Measurements from ENCODE around the gene CTU2.
A peak's percentile ranks its signal among the peaks of the same experiment; 100 is the strongest.
"Not testable (repeated sequence)": the region's sequence is repeated elsewhere in the genome, so short reads cannot be mapped to it uniquely, and the experiment has no call there.

The CTU2 gene

DNA sequence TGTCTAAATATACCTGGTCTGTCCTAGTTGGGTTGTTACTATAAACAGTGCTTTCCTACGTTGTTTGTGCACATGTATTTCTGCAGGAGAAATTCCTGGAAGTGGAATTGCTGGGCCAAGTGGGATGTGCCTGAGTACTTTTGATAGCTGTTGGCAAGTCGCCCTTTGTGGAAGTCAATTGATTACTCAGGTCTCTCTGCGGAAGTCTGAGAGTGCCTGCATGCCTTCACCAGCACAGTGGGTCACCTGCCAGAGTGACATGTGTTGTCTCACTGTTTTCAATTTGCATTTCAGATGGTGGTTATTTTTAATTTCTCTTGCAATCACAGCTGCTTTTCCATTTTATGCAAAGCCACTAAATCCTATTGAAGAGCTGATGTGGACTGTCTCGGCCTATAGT lies 41.2 kb upstream of the CTU2 start:
- Histone ChIP-seq H3K27ac (no peak overlapping the region), H3K27me3 (no peaks in the 10 kb centered on the region), H4K20me1 (peaks cover 0 to 19% (median 8%) of the 10 kb centered on the region in 11 experiments; a peak in 7 of 22 replicates), H3K9ac (0 out of 22 replicates have a peak overlapping the region, but pooled peaks of 1 of the 11 experiments have one; percentile 4), H3K9me3 (replicated peaks in 1 of 11) (no peaks in the 10 kb centered on the region), H3K4me1 (peaks cover 26 to 36% (median 32%) of the 10 kb centered on the region in 10 experiments), H3K36me3 (peaks cover 0 to 18% (median 0%) of the 10 kb centered on the region in 11 experiments; a peak in 9 of 22 replicates), H3K4me2 (no peak overlapping the region), H3K4me3 (no peak overlapping the region)
- TF ChIP-seq Cebpa-rat (IDR thresholded peaks at IDR 0.05): no peak

DNA sequence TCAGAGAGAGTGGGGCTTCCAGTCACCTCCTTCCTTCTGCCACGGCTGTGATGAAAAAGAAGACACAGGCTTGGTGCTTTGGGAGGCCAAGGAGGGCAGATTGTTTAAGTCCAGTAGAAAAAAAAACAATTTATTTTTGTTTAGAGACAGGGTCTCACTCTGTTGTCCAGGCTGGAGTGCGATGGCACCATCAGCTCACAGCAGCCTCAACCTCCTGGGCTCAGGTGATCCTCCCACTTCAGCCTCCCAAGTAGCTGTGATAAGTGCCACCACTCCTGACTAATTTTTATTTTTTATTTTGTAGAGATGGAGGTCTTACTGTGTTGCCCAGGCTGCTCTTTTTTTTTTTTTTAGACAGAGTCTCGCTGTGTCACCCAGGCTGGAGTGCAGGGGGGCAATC lies 40.7 kb upstream of the CTU2 start:
- H3K4me3 ChIP-seq: no peak overlapping the region
- H3K27me3 ChIP-seq: no peaks in the 10 kb centered on the region
- 0 out of 22 replicates have a peak overlapping the region, but pooled peaks of 1 of the 11 experiments have one; percentile 4 for H3K9ac ChIP-seq
- no peak for TF ChIP-seq Cebpa-rat (IDR thresholded peaks at IDR 0.05)
- H3K4me2 ChIP-seq: no peak overlapping the region
- H4K20me1 ChIP-seq: peaks cover 0 to 15% (median 8%) of the 10 kb centered on the region in 11 experiments; a peak in 7 of 22 replicates
- H3K4me1 ChIP-seq: peaks cover 23 to 32% (median 28%) of the 10 kb centered on the region in 10 experiments
- no peaks in the 10 kb centered on the region for H3K9me3 ChIP-seq (replicated peaks in 1 of 11)
- no peak overlapping the region for H3K27ac ChIP-seq
- peaks cover 0 to 16% (median 0%) of the 10 kb centered on the region in 11 experiments; a peak in 7 of 22 replicates for H3K36me3 ChIP-seq

DNA sequence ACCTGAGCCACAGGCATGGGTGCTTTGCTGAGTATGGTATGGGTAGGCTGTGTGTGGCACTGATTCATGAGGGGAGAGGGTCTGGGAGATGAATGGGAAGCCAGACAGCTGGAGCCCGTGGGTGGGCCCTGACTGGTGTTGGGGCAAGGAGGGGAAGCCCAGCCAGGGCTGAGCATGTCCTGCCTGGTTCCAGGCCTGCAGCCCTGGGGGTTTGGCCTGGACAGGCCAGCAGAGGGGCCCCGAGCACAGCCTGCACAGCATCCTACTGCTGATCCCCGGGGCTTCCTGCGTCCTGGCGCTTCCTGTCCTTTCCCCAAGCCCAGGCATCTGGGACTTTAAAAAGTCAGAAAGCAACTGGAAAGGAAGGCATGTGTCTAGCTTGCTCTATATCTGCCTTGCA lies 38.8 kb upstream of the CTU2 start:
- Histone ChIP-seq H3K4me1 (peaks cover 10 to 19% (median 15%) of the 10 kb centered on the region in 10 experiments), H3K4me2 (no peak overlapping the region), H3K9me3 (replicated peaks in 1 of 11) (no peaks in the 10 kb centered on the region), H4K20me1 (peaks cover 0 to 17% (median 0%) of the 10 kb centered on the region in 11 experiments; a peak in 4 of 22 replicates), H3K4me3 (no peak overlapping the region), H3K27ac (no peak overlapping the region), H3K27me3 (no peaks in the 10 kb centered on the region), H3K9ac (peak overlapping the region in 1 of 11 experiments; percentile 13; a peak in 2 of 22 replicates), H3K36me3 (peaks cover 0 to 16% (median 4%) of the 10 kb centered on the region in 11 experiments; a peak in 7 of 22 replicates)
- TF ChIP-seq Cebpa-rat (IDR thresholded peaks at IDR 0.05): no peak

DNA sequence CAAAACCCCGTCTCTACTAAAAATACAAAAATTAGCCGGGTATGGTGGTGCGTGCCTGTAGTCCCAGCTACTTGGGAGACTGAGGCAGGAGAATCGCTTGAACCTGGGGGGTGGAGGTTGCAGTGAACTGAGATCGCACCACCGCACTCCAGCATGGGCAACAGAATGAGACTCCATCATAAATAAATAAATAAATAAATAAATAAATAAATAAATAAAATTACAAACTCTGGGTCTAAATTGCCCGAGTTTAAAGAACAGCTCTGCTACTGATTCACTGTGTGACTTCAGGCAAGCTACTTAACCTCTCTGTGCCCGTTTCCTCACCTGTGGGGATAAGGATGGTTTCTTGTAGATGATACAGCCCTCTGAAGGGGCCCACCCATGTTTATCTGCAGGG lies 36.8 kb upstream of the CTU2 start:
- peaks cover 3 to 27% (median 22%) of the 10 kb centered on the region in 10 experiments; a peak in 19 of 20 replicates for H3K4me1 ChIP-seq
- H3K4me3 ChIP-seq; H3K4me2 ChIP-seq; H3K9me3 ChIP-seq (replicated peaks in 1 of 11); H3K9ac ChIP-seq; H3K27me3 ChIP-seq; H3K27ac ChIP-seq: not testable (repeated sequence)
- H4K20me1 ChIP-seq: peaks cover 0 to 25% (median 0%) of the 10 kb centered on the region in 11 experiments; a peak in 3 of 22 replicates
- H3K36me3 ChIP-seq: peaks cover 0 to 31% (median 7%) of the 10 kb centered on the region in 11 experiments; a peak in 12 of 22 replicates

DNA sequence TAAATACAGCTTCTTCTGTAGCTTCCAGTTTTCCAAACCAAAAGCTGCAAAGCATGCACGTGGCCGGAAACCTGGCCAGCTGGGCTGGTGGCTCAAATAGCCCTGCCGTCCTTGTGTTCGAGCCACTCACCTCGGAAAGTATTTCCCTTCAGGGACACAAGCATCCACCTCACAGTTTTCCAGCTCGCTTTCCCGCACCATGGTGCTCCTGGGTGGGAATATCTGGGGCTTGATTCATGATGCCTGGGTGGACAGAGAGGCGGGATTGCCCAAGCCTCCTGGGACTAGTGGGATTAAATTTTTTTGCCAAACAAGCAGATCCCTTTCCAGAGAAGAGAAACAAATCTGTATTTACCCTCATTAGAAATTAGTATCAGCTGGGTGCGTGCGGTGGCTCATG lies 36.3 kb upstream of the CTU2 start:
- H3K27me3 ChIP-seq: no peaks in the 10 kb centered on the region
- H4K20me1 ChIP-seq: peaks cover 0 to 25% (median 0%) of the 10 kb centered on the region in 11 experiments; a peak in 2 of 22 replicates
- peaks cover 0 to 32% (median 26%) of the 10 kb centered on the region in 10 experiments; a peak in 15 of 20 replicates for H3K4me1 ChIP-seq
- no peak for TF ChIP-seq Cebpa-rat (IDR thresholded peaks at IDR 0.05)
- no peak overlapping the region for H3K27ac ChIP-seq
- no peak overlapping the region for H3K4me2 ChIP-seq
- no peaks in the 10 kb centered on the region for H3K9me3 ChIP-seq (replicated peaks in 1 of 11)
- no peak overlapping the region for H3K9ac ChIP-seq
- H3K36me3 ChIP-seq: peaks cover 0 to 34% (median 7%) of the 10 kb centered on the region in 11 experiments; a peak in 12 of 22 replicates
- H3K4me3 ChIP-seq: no peak overlapping the region

DNA sequence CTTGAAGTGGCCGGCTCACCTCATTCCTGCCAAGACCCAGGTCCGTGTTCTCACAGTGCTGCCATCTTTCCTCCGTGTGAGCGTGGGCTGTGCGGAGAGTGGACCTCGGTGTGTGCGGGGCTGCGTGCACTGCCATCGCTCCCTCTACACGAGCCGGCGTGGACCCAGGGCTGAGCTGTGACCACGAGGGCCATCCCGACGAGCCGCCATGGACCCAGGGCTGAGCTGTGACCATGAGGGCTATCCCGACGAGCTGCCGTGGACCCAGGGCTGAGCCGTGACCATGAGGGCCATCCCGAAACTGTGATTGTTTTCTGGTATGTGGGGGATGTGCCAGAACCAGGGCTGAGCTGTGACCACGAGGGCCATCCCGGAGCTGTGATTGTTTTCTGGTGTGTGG lies 34.5 kb upstream of the CTU2 start:
- no peak for TF ChIP-seq Cebpa-rat (IDR thresholded peaks at IDR 0.05)
- H3K4me3 ChIP-seq: no peak overlapping the region
- peak overlapping the region in 2 of 11 experiments; percentile 26 to 36; a peak in 1 of 22 replicates for H3K4me2 ChIP-seq

DNA sequence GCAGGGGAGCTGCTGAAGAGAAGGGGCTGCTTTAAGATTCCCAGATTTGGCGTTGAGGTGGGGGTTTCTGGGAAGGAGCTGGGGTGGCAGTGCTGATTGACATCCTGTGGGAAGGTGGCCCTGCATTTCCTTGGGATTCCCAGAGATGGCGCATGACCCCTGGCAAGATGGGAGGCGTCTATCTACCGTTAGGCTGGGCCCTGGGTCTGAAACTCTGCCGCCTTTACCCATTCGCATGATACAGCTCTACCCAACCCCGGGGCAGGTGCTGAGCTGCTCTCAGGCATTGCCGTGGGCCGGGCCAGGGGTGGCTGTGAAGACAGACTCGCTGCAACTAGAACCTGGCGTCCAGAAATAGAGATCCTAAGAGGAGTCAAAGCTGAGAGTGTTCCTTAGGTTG lies 33.5 kb upstream of the CTU2 start:
- H3K27ac ChIP-seq: no peak overlapping the region
- H3K4me2 ChIP-seq: peak overlapping the region in 5 of 11 experiments; percentile 12 to 50 (median 32); a peak in 7 of 22 replicates
- no peaks in the 10 kb centered on the region for H3K27me3 ChIP-seq
- H3K9me3 ChIP-seq (replicated peaks in 1 of 11): no peaks in the 10 kb centered on the region
- H3K4me3 ChIP-seq: no peak overlapping the region
- peaks cover 0 to 48% (median 28%) of the 10 kb centered on the region in 10 experiments; a peak in 15 of 20 replicates for H3K4me1 ChIP-seq
- H3K9ac ChIP-seq: peak overlapping the region in 1 of 11 experiments; percentile 28; a peak in 1 of 22 replicates
- no peak for TF ChIP-seq Cebpa-rat (IDR thresholded peaks at IDR 0.05)
- H3K36me3 ChIP-seq: peaks cover 0 to 51% (median 17%) of the 10 kb centered on the region in 11 experiments; a peak in 14 of 22 replicates
- peaks cover 0 to 45% (median 0%) of the 10 kb centered on the region in 11 experiments; a peak in 2 of 22 replicates for H4K20me1 ChIP-seq

More for the DNA sequence above, 34.5 kb upstream of the CTU2 start:
- peaks cover 0 to 41% (median 12%) of the 10 kb centered on the region in 11 experiments; a peak in 14 of 22 replicates for H3K36me3 ChIP-seq
- no peaks in the 10 kb centered on the region for H3K9me3 ChIP-seq (replicated peaks in 1 of 11)
- H3K4me1 ChIP-seq: peaks cover 0 to 48% (median 30%) of the 10 kb centered on the region in 10 experiments; a peak in 15 of 20 replicates
- peaks cover 0 to 43% (median 0%) of the 10 kb centered on the region in 11 experiments; a peak in 2 of 22 replicates for H4K20me1 ChIP-seq
- H3K27ac ChIP-seq: no peak overlapping the region
- H3K9ac ChIP-seq: no peak overlapping the region; a peak in 1 of 22 replicates
- no peaks in the 10 kb centered on the region for H3K27me3 ChIP-seq

DNA sequence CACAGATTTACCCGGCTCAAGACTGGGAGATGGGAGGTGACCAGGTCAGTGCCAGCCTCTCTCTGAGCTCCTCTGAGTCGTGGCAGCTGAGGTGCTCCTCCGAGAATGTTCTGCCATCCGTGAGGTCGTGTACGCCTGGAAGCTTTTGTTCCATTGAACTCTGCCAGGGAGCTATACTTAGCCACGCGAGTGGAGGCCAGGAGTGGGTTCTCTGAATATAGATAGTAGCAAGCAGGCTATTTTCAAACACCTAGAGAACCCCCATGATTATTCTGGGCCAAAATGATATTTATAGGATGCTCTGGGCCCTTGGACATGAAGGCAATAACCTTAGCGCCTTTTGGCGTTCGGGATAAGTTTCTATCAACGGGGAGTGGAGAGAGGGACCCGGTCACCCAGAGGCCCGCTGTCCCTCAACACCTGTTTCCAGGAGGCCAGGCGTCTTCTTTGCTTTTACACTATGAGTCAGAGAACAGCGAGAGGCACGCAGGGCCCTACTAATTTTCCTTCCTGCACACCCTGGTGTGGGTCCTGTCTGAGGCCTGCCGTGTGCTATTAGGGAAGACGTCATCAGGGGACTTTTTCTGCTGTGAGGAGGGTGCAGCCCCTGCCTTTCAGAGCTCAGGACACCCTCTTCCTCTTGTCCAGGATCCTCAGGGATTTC lies 32.5 kb upstream of the CTU2 start:
- H3K4me3 ChIP-seq: no peak overlapping the region
- H3K9me3 ChIP-seq (replicated peaks in 1 of 11): no peaks in the 10 kb centered on the region
- peaks cover 0 to 49% (median 30%) of the 10 kb centered on the region in 10 experiments; a peak in 15 of 20 replicates for H3K4me1 ChIP-seq
- H3K36me3 ChIP-seq: peaks cover 0 to 57% (median 18%) of the 10 kb centered on the region in 11 experiments; a peak in 14 of 22 replicates
- H3K27ac ChIP-seq: no peak overlapping the region; a peak in 1 of 22 replicates
- peak overlapping the region in 8 of 11 experiments; percentile 26 to 62 (median 42); a peak in 15 of 22 replicates for H3K4me2 ChIP-seq
- peak overlapping the region in 5 of 11 experiments; percentile 16 to 41 (median 32); a peak in 4 of 22 replicates for H3K9ac ChIP-seq
- TF ChIP-seq Cebpa-rat (IDR thresholded peaks at IDR 0.05): no peak
- no peaks in the 10 kb centered on the region for H3K27me3 ChIP-seq
- peaks cover 0 to 54% (median 0%) of the 10 kb centered on the region in 11 experiments; a peak in 2 of 22 replicates for H4K20me1 ChIP-seq

All from BLaER1 treated with 17β-estradiol and CSF1 and Interleukin-3, amounts not matched to agents 10 nM and 100 nM (cell line).